OCI-LY3 (cell line): ENCODE data around the gene GPER1.
A peak's percentile ranks its signal among the peaks of the same experiment; 100 is the strongest.

Experiments
- H2AFZ ChIP-seq: fragments of 200-600, 300-600 bp; shearing (Covaris generic); 2 replicates; pipeline ENCODE4 v1.6.0; 2014; ENCODE audit warnings: antibody characterized with exemption, low read depth, low read length
- H3K27ac ChIP-seq: fragments of 200-600, 300-600 bp; sonication (generic); 2 replicates; pipeline ENCODE4 v1.5.1; 2014; ENCODE audit warnings: mild to moderate bottlenecking, low read length, moderate library complexity, mixed read lengths
- H3K27me3 ChIP-seq: fragments of 200-600, 300-600 bp; sonication (generic); 2 replicates; pipeline ENCODE4 v1.6.1; 2014; ENCODE audit warnings: low read depth, low read length, mixed read lengths
- H3K36me3 ChIP-seq: fragments of 200-600, 300-600 bp; sonication (generic); replicated peaks from 2 replicates; pipeline ENCODE3; 2014; ENCODE audit warnings: low read depth, low read length, mixed read lengths
- H3K4me1 ChIP-seq: fragments of 300-600, 200-600 bp; sonication (generic); 2 replicates; pipeline ENCODE4 v1.6.1; 2014; ENCODE audit warnings: low read length, mixed read lengths
- H3K4me2 ChIP-seq: fragments of 200-600, 300-600 bp; sonication (generic); 2 replicates; pipeline ENCODE4 v1.6.1; 2014; ENCODE audit warnings: low read length, mixed read lengths
- H3K4me3 ChIP-seq: fragments of 300-600, 200-600 bp; sonication (generic); 2 replicates; pipeline ENCODE4 v1.5.1; 2014; ENCODE audit warnings: antibody characterized with exemption, mild to moderate bottlenecking, low read length, moderate library complexity
- H3K79me2 ChIP-seq: fragments of 300-600, 200-600 bp; shearing (Covaris generic); 2 replicates; pipeline ENCODE4 v1.6.1; 2014; ENCODE audit warnings: mild to moderate bottlenecking, low read length, mixed read lengths
- H3K9ac ChIP-seq: fragments of 300-600, 200-600 bp; shearing (Covaris generic); 2 replicates; pipeline ENCODE4 v1.6.0; 2014; ENCODE audit warnings: mild to moderate bottlenecking, low read length, moderate library complexity
- H3K9me3 ChIP-seq: fragments of 200-600, 300-600 bp; shearing (Covaris generic); 2 replicates; pipeline ENCODE4 v1.6.1; 2014; ENCODE audit warnings: low read length, mixed read lengths; ENCODE audit not compliant: insufficient read depth
- H4K20me1 ChIP-seq: fragments of 200-600, 300-600 bp; sonication (generic); 2 replicates; pipeline ENCODE4 v1.6.1; 2016; ENCODE audit warnings: low read length, mixed read lengths; ENCODE audit not compliant: insufficient read depth
- CTCF ChIP-seq: fragments of 200-600, 300-600 bp; sonication (generic); IDR thresholded peaks from 2 replicates; pipeline ENCODE4 v1.5.1; 2014; ENCODE audit warnings: antibody characterized with exemption, low read length, low read depth
- EZH2phosphoT487 ChIP-seq: fragments of 200-600 bp; shearing (Covaris generic); IDR thresholded peaks from 2 replicates; pipeline ENCODE4 v1.6.1; 2018; ENCODE audit warnings: antibody characterized with exemption, mixed run types, low read depth

Gene GPER1

GRCh38 chr7:1062296-1063294, 25.3 kb upstream of the GPER1 start:
- no peak overlapping the region; the same call in 1 of the 2 replicates for H3K9ac ChIP-seq
- no peaks in the 10 kb centered on the region for H3K36me3 ChIP-seq
- H3K79me2 ChIP-seq = no peaks in the 10 kb centered on the region
- no peak overlapping the region for H2AFZ ChIP-seq
- peak overlapping the region; percentile 81 for H3K4me2 ChIP-seq
- no peak for TF ChIP-seq EZH2phosphoT487
- TF ChIP-seq CTCF = no peak
- H3K27ac ChIP-seq = peak overlapping the region; percentile 77
- peak overlapping the region; percentile 51; the same call in 1 of the 2 replicates for H3K4me3 ChIP-seq
- no peaks in the 10 kb centered on the region for H4K20me1 ChIP-seq
- peaks cover 24% of the 10 kb centered on the region for H3K4me1 ChIP-seq
- H3K9me3 ChIP-seq = no peaks in the 10 kb centered on the region
- H3K27me3 ChIP-seq = no peaks in the 10 kb centered on the region

GRCh38 chr7:1063361-1063760, 24.6 kb upstream of the GPER1 start:
- H3K4me3 ChIP-seq = no peak overlapping the region
- no peak for TF ChIP-seq EZH2phosphoT487
- TF ChIP-seq CTCF = no peak
- H2AFZ ChIP-seq = no peak overlapping the region
- peaks cover 24% of the 10 kb centered on the region for H3K4me1 ChIP-seq
- no peak overlapping the region for H3K27ac ChIP-seq
- H3K9ac ChIP-seq = no peak overlapping the region
- no peaks in the 10 kb centered on the region for H3K27me3 ChIP-seq
- no peaks in the 10 kb centered on the region for H3K36me3 ChIP-seq
- no peak overlapping the region for H3K4me2 ChIP-seq
- H3K79me2 ChIP-seq = no peaks in the 10 kb centered on the region
- H4K20me1 ChIP-seq = no peaks in the 10 kb centered on the region
- H3K9me3 ChIP-seq = no peaks in the 10 kb centered on the region

- Histone ChIP-seq H4K20me1 (no peaks in the 10 kb centered on the region), H2AFZ (no peak overlapping the region), H3K4me2 (no peak overlapping the region), H3K27ac (no peak overlapping the region), H3K9me3 (no peaks in the 10 kb centered on the region), H3K4me3 (no peak overlapping the region), H3K79me2 (no peaks in the 10 kb centered on the region), H3K9ac (no peak overlapping the region), H3K4me1 (peaks cover 24% of the 10 kb centered on the region), H3K27me3 (no peaks in the 10 kb centered on the region), H3K36me3 (no peaks in the 10 kb centered on the region)
- TF ChIP-seq CTCF = no peak
- TF ChIP-seq EZH2phosphoT487 = no peak
Measured at GRCh38 chr7:1064581-1064980, 23.3 kb upstream of the GPER1 start.

GRCh38 chr7:1065263-1065584, 22.7 kb upstream of the GPER1 start:
- H3K9me3 ChIP-seq = no peaks in the 10 kb centered on the region
- H3K4me3 ChIP-seq = no peak overlapping the region
- no peak overlapping the region for H3K27ac ChIP-seq
- no peaks in the 10 kb centered on the region for H3K79me2 ChIP-seq
- H3K36me3 ChIP-seq = no peaks in the 10 kb centered on the region
- no peak overlapping the region for H3K9ac ChIP-seq
- no peak overlapping the region for H3K4me2 ChIP-seq
- no peak overlapping the region for H2AFZ ChIP-seq
- H3K27me3 ChIP-seq = no peaks in the 10 kb centered on the region
- H3K4me1 ChIP-seq = peaks cover 24% of the 10 kb centered on the region
- TF ChIP-seq CTCF (no peak), EZH2phosphoT487 (no peak)
- H4K20me1 ChIP-seq = no peaks in the 10 kb centered on the region
